Fibroblast of skin of left biceps (primary cell): ENCODE data around the gene CLEC16A.

Experiments used
- DNase-seq, 2 experiments: peaks; one replicate each; pipeline ENCODE4 v3.0.0-alpha.2; 2013; ENCODE audit warnings: low read depth in 2 of 2

CLEC16A gene

GRCh38 chr16:10988879-10989278, 44.5 kb downstream of the CLEC16A start:
- no peak for DNase-seq

GRCh38 chr16:10989559-10989958, 45.2 kb downstream of the CLEC16A start:
- DNase-seq: no peak

GRCh38 chr16:10990378-10990777, 46.0 kb downstream of the CLEC16A start:
- DNase-seq: no peak

- no peak for DNase-seq
Observed at GRCh38 chr16:10992112-10992511, 47.7 kb downstream of the CLEC16A start.

- no peak for DNase-seq
Observed at GRCh38 chr16:10992797-10993196, 48.4 kb downstream of the CLEC16A start.

- no peak for DNase-seq
Observed at GRCh38 chr16:10993649-10994048, 49.3 kb downstream of the CLEC16A start.

GRCh38 chr16:10994571-10994970, 50.2 kb downstream of the CLEC16A start:
- no peak for DNase-seq

GRCh38 chr16:10995565-10995964, 51.2 kb downstream of the CLEC16A start:
- DNase-seq: no peak

- no peak for DNase-seq
Observed at GRCh38 chr16:10997485-10997884, 53.1 kb downstream of the CLEC16A start.

- DNase-seq: no peak
Observed at GRCh38 chr16:10999300-10999699, 54.9 kb downstream of the CLEC16A start.

- DNase-seq: no peak
Observed at GRCh38 chr16:11001611-11002010, 57.2 kb downstream of the CLEC16A start.

GRCh38 chr16:11003141-11003540, 58.8 kb downstream of the CLEC16A start:
- no peak for DNase-seq

- DNase-seq: no peak
Observed at GRCh38 chr16:11004351-11004750, 60.0 kb downstream of the CLEC16A start.

GRCh38 chr16:11004973-11005610, 60.7 kb downstream of the CLEC16A start:
- DNase-seq: peak in 1 of 2 experiments; percentile 49

- no peak for DNase-seq
Observed at GRCh38 chr16:11005611-11005975, 61.2 kb downstream of the CLEC16A start.

GRCh38 chr16:11006656-11007055, 62.3 kb downstream of the CLEC16A start:
- DNase-seq: no peak

- no peak for DNase-seq
Observed at GRCh38 chr16:11007714-11008280, 63.4 kb downstream of the CLEC16A start.

GRCh38 chr16:11009027-11009755, 64.8 kb downstream of the CLEC16A start:
- DNase-seq: no peak

- no peak for DNase-seq
Observed at GRCh38 chr16:11010575-11011221, 66.3 kb downstream of the CLEC16A start.

- no peak for DNase-seq
Observed at GRCh38 chr16:11011326-11011725, 67.0 kb downstream of the CLEC16A start.

GRCh38 chr16:11012841-11013240, 68.5 kb downstream of the CLEC16A start:
- DNase-seq: no peak

GRCh38 chr16:11014136-11014535, 69.8 kb downstream of the CLEC16A start:
- DNase-seq: no peak

GRCh38 chr16:11015076-11015475, 70.7 kb downstream of the CLEC16A start:
- no peak for DNase-seq
